Adrenal gland (tissue), 12 donors: ENCODE measurements around the gene DLG5. TPM values are rescaled to one million over a fixed set of nuclear protein-coding genes. Genes with fewer than 3 reads are reported as not detected.

Experiments
- DNase-seq, 7 donors: peaks; one replicate each; pipeline ENCODE4 v3.0.0-alpha.2; 2019 to 2020
- H3K27ac ChIP-seq, 5 donors: fragments of 200-600 bp; sonication (generic) in 4 of 5; 1 replicate in 3 of 5; 2 replicates in 2 of 5; pipeline versions ENCODE4 v1.5.1 to v1.8.0; 2016 to 2020; ENCODE audit warnings: mild to moderate bottlenecking in 1 of 5
- H3K27me3 ChIP-seq: fragments of 200-600 bp; 2 replicates; pipeline ENCODE4 v1.8.0; 2021
- H3K36me3 ChIP-seq, 2 donors: fragments of 200-600 bp; replicated peaks in 1 of 2; 1 replicate in 1 of 2; 2 replicates in 1 of 2; pipeline versions ENCODE4 v1.5.1 to v1.8.0; 2018 to 2022
- H3K4me1 ChIP-seq, 2 donors: fragments of 200-600 bp; replicated peaks in 1 of 2; 1 replicate in 1 of 2; 2 replicates in 1 of 2; pipeline versions ENCODE4 v1.5.1 to v1.8.0; 2018 to 2021
- H3K4me3 ChIP-seq, 4 donors: fragments of 200-600 bp; sonication (generic) in 3 of 4; one replicate each; pipeline ENCODE4 v1.5.1; 2016 to 2018
- H3K9me3 ChIP-seq, 3 donors: fragments of 200-600 bp; sonication (generic) in 1 of 3; replicated peaks in 1 of 3; 1 replicate in 2 of 3; 2 replicates in 1 of 3; pipeline versions ENCODE4 v1.5.1 to v1.8.0; 2016 to 2021
- CTCF ChIP-seq, 6 experiments: fragments of 450-650 bp in 4 of 6; fragments of 200-600 bp in 2 of 6; sonication (generic) in 1 of 6; IDR thresholded peaks; 1 replicate in 5 of 6; 2 replicates in 1 of 6; pipeline versions ENCODE4 v1.5.1 to v1.8.0; 2016 to 2021; ENCODE audit warnings: antibody characterized with exemption in 6 of 6, mild to moderate bottlenecking in 2 of 6, moderate library complexity in 1 of 6
- POLR2A ChIP-seq, 2 donors: fragments of 450-650 bp; IDR thresholded peaks; one replicate each; pipeline ENCODE4 v1.6.1; 2017; ENCODE audit warnings: antibody characterized with exemption in 2 of 2, mild to moderate bottlenecking in 2 of 2, moderate library complexity in 1 of 2
- WGBS, 4 donors: extraction: QIAGEN DNeasy Blood & Tissue Kit in 2 of 4; methylation state at CpG; one replicate each; pipeline versions ENCODE4 v1.1.5 to v1.1.7; 2013 to 2017; 5-methylcytosine and 5-hydroxymethylcytosine counted together
- intact Hi-C, 2 donors: fragments of 100-400 bp; cut with DNase I; formaldehyde crosslinking; loops; one replicate each; pipeline versions ENCODE4 v1.14.1 to v1.15.0; 2022 to 2023
- polyA plus RNA-seq, 3 donors: library from polyadenylated mRNA; stranded (reverse); fragments of 200-250 nt in 2 of 3; fragments of 350-450 nt in 1 of 3; fragmentation: Illumina TruSeq in 1 of 3; extraction: RNeasy Lipid Tissue Mini Kit (QIAGEN cat#74804) in 1 of 3; gene quantifications; one replicate each; pipeline ENCODE4 v1.2.3, GENCODE V29; 2013 to 2014
- total RNA-seq, 9 donors: library from RNA; depleted of rRNA in 4 of 9; stranded (reverse); fragments of >200 nt in 4 of 9; fragments of 120-200 nt in 1 of 9; fragmentation: NEBNext Ultra II Directional in 1 of 9; extraction: Animal tissue kit (Norgen Biotek cat#: 25700) in 1 of 9; gene quantifications; one replicate each; pipeline versions ENCODE4 v1.1.0 to v1.2.4, GENCODE V29; 2013 to 2023
- donor health status: healthy with polysubstance abuse.
- donor health status: Bipolar disorder and iron deficiency.
- donor health status: DM: yes; HTN: yes; CAD: no.
- donor health status: DM: no; HTN: no; CAD: no.
- donor health status: DM: no; HTN: no; CAD: no.
- donor health status: DM: yes; HTN: yes; CAD: no.

DLG5 gene
- total and polyA plus RNA-seq, 12 donors, result 32.6 to 175 (median 101) TPM

DNA sequence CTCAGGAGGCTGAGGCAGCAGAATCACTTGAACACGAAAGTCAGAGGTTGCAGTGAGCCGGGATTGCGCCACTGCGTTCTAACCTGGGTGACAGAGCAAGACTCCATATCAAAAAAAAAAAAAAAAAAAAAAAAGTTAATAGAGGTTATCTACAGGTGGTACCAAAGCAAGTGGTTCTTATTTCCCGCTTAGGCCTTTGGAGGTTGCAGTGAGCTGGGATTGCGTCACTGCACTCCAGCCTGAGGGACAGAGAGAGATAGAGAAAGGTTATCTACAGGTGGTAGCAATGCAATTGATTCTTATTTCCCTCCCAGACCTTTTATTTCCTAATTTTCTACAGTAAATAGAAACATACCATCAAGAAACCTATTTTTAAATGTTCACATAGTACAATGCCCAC is 98.2 kb downstream of the DLG5 start:
- TF ChIP-seq CTCF (IDR thresholded peaks at IDR 0.05) (no peak), POLR2A (IDR thresholded peaks at IDR 0.05) (no peak)
- Histone ChIP-seq H3K27ac (peak overlapping the region in 3 of 5 donors; percentile 15 to 55 (median 49)), H3K4me3 (no peak overlapping the region), H3K27me3 (no peaks in the 10 kb centered on the region), H3K4me1 (peaks cover 0 to 21% of the 10 kb centered on the region in 2 donors), H3K9me3 (no peaks in the 10 kb centered on the region), H3K36me3 (peaks cover 0 to 80% of the 10 kb centered on the region in 2 donors)
- intact Hi-C loops, result no loop called here
- 74 to 87% (median 80%) methylated on average over 6 of the region's 6 CpGs for WGBS, 4 donors
- peak in 1 of 7 donors; percentile 38 for DNase-seq

DNA sequence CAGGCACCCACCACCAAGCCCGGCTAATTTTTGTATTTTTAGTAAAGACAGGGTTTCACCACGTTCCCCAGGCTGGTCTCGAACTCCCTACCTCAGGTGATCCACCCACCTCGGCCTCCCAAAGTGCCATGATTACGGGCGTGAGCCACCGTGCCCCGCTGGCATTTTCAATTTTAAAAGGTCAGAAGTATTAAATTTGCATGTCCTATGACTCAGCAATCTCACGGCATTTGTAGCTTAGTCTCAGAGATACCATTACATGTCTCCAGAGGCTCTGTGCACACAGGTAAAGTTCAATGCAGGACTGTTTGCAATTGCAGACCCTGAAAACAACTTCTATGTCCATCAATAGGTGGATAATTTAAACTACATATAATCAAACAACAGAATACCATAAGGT is 99.2 kb downstream of the DLG5 start:
- Histone ChIP-seq H3K36me3 (peaks cover 0 to 80% of the 10 kb centered on the region in 2 donors), H3K4me3 (no peak overlapping the region), H3K4me1 (peaks cover 0 to 12% of the 10 kb centered on the region in 2 donors), H3K27ac (peak overlapping the region in 3 of 5 donors; percentile 15 to 55 (median 47)), H3K9me3 (no peaks in the 10 kb centered on the region), H3K27me3 (no peaks in the 10 kb centered on the region)
- no peak for TF ChIP-seq CTCF (IDR thresholded peaks at IDR 0.05)
- TF ChIP-seq POLR2A (IDR thresholded peaks at IDR 0.05), result no peak
- 67 to 77% (median 68%) methylated on average over 9 of the region's 9 CpGs for WGBS, 4 donors
- intact Hi-C loops, result no loop called here
- DNase-seq, result peak in 1 of 7 donors; percentile 43

- Histone ChIP-seq H3K36me3 (peaks cover 0 to 80% of the 10 kb centered on the region in 2 donors), H3K27ac (peak overlapping the region in 1 of 5 donors; percentile 34)
- intact Hi-C loops, result no loop called here
Observed at GRCh38 chr10:77825965-77826364, 100.6 kb downstream of the DLG5 start.

GRCh38 chr10:77824908-77825307 is 101.6 kb downstream of the DLG5 start:
- intact Hi-C loops, result no loop called here
- no peak for DNase-seq
- peak overlapping the region in 1 of 5 donors; percentile 20 for H3K27ac ChIP-seq
- H3K4me3 ChIP-seq, result no peak overlapping the region
- 82 to 90% (median 86%) methylated on average over 7 of the region's 7 CpGs for WGBS, 4 donors
- H3K9me3 ChIP-seq, result no peaks in the 10 kb centered on the region
- peaks cover 0 to 7% of the 10 kb centered on the region in 2 donors for H3K4me1 ChIP-seq
- peaks cover 0 to 80% of the 10 kb centered on the region in 2 donors for H3K36me3 ChIP-seq
- no peaks in the 10 kb centered on the region for H3K27me3 ChIP-seq
- TF ChIP-seq CTCF (IDR thresholded peaks at IDR 0.05), result no peak
- TF ChIP-seq POLR2A (IDR thresholded peaks at IDR 0.05), result no peak

More at GRCh38 chr10:77825965-77826364, 100.6 kb downstream of the DLG5 start:
- TF ChIP-seq POLR2A (IDR thresholded peaks at IDR 0.05) (no peak), CTCF (IDR thresholded peaks at IDR 0.05) (no peak)
- Histone ChIP-seq H3K9me3 (no peaks in the 10 kb centered on the region), H3K4me1 (peaks cover 0 to 7% of the 10 kb centered on the region in 2 donors), H3K4me3 (no peak overlapping the region), H3K27me3 (no peaks in the 10 kb centered on the region)
- DNase-seq, result no peak
- WGBS, 4 donors, result 61 to 80% (median 75%) methylated on average over 3 to 5 of the region's 5 CpGs
